OCI-LY7 (cell line): Measurements from ENCODE around the gene MBTPS1.

ENCODE experiments used
- CTCF ChIP-seq: fragments of 200-600 bp; sonication (generic); conservative IDR thresholded peaks from 2 replicates; pipeline ENCODE4 v1.5.1; 2014; ENCODE audit warnings: mild to moderate bottlenecking, antibody characterized with exemption, low read length, moderate library complexity, mixed read lengths
- EZH2phosphoT487 ChIP-seq: fragments of 200-600 bp; sonication (generic); IDR thresholded peaks from 2 replicates; pipeline ENCODE4 v1.6.1; 2018; ENCODE audit warnings: low read depth, borderline replicate concordance, mild to moderate bottlenecking, mixed run types, antibody characterized with exemption, low read length, moderate library complexity, mixed read lengths

GRCh38 chr16:84087466-84088151, 29.1 kb downstream of the MBTPS1 start:
- TF ChIP-seq CTCF (no peak), EZH2phosphoT487 (no peak)
